Endothelial cell (in vitro differentiated cells): Measurements from ENCODE around the gene FBXW8. TPM values are rescaled to one million over a fixed set of nuclear protein-coding genes. Genes with fewer than 3 reads are reported as not detected.
A peak's percentile ranks its signal among the peaks of the same experiment; 100 is the strongest.

ENCODE experiments used
- DNase-seq: peaks from one replicate; pipeline ENCODE4 v3.0.0; 2021; ENCODE audit warnings: low spot score
- H3K27ac Mint-ChIP-seq: one replicate; pipeline ENCODE4 v1.8.0; 2021; ENCODE audit warnings: mixed read lengths, inconsistent platforms; ENCODE audit not compliant: unreplicated experiment
- H3K27me3 Mint-ChIP-seq: one replicate; pipeline ENCODE4 v1.8.0; 2021; ENCODE audit warnings: mild to moderate bottlenecking, moderate library complexity, mixed read lengths, inconsistent platforms; ENCODE audit not compliant: unreplicated experiment
- H3K36me3 Mint-ChIP-seq: one replicate; pipeline ENCODE4 v1.8.0; 2021; ENCODE audit warnings: mild to moderate bottlenecking, low read depth, mixed read lengths, inconsistent platforms; ENCODE audit not compliant: unreplicated experiment
- H3K4me1 Mint-ChIP-seq: one replicate; pipeline ENCODE4 v1.8.0; 2021; ENCODE audit warnings: mild to moderate bottlenecking, mixed read lengths, inconsistent platforms; ENCODE audit not compliant: unreplicated experiment
- H3K4me3 Mint-ChIP-seq: one replicate; pipeline ENCODE4 v1.8.0; 2021; ENCODE audit warnings: mild to moderate bottlenecking, mixed read lengths, inconsistent platforms; ENCODE audit not compliant: unreplicated experiment
- H3K9me3 Mint-ChIP-seq: one replicate; pipeline ENCODE4 v1.8.0; 2021; ENCODE audit warnings: mixed read lengths, inconsistent platforms; ENCODE audit not compliant: unreplicated experiment
- CTCF ChIP-seq: fragments of 200-600 bp; sonication (generic); IDR thresholded peaks from one replicate; pipeline ENCODE4 v1.5.0; 2021; ENCODE audit warnings: antibody characterized with exemption; ENCODE audit not compliant: unreplicated experiment
- total RNA-seq: library from RNA; stranded (reverse); fragmentation: NEBNext Ultra II Directional; extraction: Animal tissue kit (Norgen Biotek cat#: 25700); gene quantifications from one replicate; pipeline ENCODE4 v1.2.1, GENCODE V29; 2021; ENCODE audit not compliant: unreplicated experiment

FBXW8 gene
- total RNA-seq, 1 donor from 2014 or later: 17.8 TPM

GRCh38 chr12:116927244-116927940 lies 16.6 kb downstream of the FBXW8 start:
- no peak for TF ChIP-seq CTCF
- DNase-seq: no peak
- Mint-ChIP-seq H3K9me3 (no peaks in the 10 kb centered on the region), H3K36me3 (peaks cover 3% of the 10 kb centered on the region), H3K4me1 (peaks cover 9% of the 10 kb centered on the region), H3K27me3 (no peaks in the 10 kb centered on the region), H3K4me3 (no peak overlapping the region), H3K27ac (no peak overlapping the region)

- Mint-ChIP-seq H3K4me1 (peaks cover 9% of the 10 kb centered on the region), H3K27ac (no peak overlapping the region), H3K27me3 (no peaks in the 10 kb centered on the region), H3K4me3 (no peak overlapping the region), H3K36me3 (peaks cover 3% of the 10 kb centered on the region), H3K9me3 (no peaks in the 10 kb centered on the region)
- no peak for TF ChIP-seq CTCF
- no peak for DNase-seq
These were observed 17.8 kb downstream of the FBXW8 start for GRCh38 chr12:116928504-116928903.

GRCh38 chr12:116929885-116930284 lies 19.1 kb downstream of the FBXW8 start:
- H3K4me3 Mint-ChIP-seq: no peak overlapping the region
- no peaks in the 10 kb centered on the region for H3K27me3 Mint-ChIP-seq

GRCh38 chr12:116931665-116932064 lies 20.9 kb downstream of the FBXW8 start:
- Mint-ChIP-seq H3K27me3 (no peaks in the 10 kb centered on the region), H3K36me3 (peaks cover 9% of the 10 kb centered on the region), H3K4me3 (no peak overlapping the region), H3K4me1 (peaks cover 18% of the 10 kb centered on the region), H3K9me3 (no peaks in the 10 kb centered on the region), H3K27ac (peak overlapping the region; percentile 5)
- no peak for DNase-seq
- TF ChIP-seq CTCF: no peak

More at GRCh38 chr12:116929885-116930284, 19.1 kb downstream of the FBXW8 start:
- Mint-ChIP-seq H3K9me3 (no peaks in the 10 kb centered on the region), H3K36me3 (peaks cover 3% of the 10 kb centered on the region), H3K27ac (no peak overlapping the region), H3K4me1 (peaks cover 16% of the 10 kb centered on the region)
- no peak for DNase-seq
- TF ChIP-seq CTCF: no peak

GRCh38 chr12:116933091-116933490 lies 22.3 kb downstream of the FBXW8 start:
- Mint-ChIP-seq H3K4me1 (peaks cover 18% of the 10 kb centered on the region), H3K27me3 (no peaks in the 10 kb centered on the region), H3K4me3 (no peak overlapping the region), H3K36me3 (peaks cover 9% of the 10 kb centered on the region), H3K27ac (no peak overlapping the region), H3K9me3 (no peaks in the 10 kb centered on the region)
- no peak for TF ChIP-seq CTCF
- no peak for DNase-seq
